TTC549 (cell line): Measurements from ENCODE around the gene UCHL3.

Experiments
- FAIRE-seq: peaks from 2 replicates; lab custom pipeline; 2012; peaks lifted over from hg19 to GRCh38; lab: Jason Lieb, UNC

Gene UCHL3

GRCh38 chr13:75550159-75550567, 572 bp downstream of the UCHL3 start:
- FAIRE-seq = no peak

- no peak for FAIRE-seq
Measured at GRCh38 chr13:75554464-75554863, 4.9 kb downstream of the UCHL3 start.

- FAIRE-seq = no peak
Measured at GRCh38 chr13:75554981-75555380, 5.4 kb downstream of the UCHL3 start.

GRCh38 chr13:75555836-75556235, 6.2 kb downstream of the UCHL3 start:
- no peak for FAIRE-seq

- FAIRE-seq = no peak
Measured at GRCh38 chr13:75556961-75557360, 7.4 kb downstream of the UCHL3 start.

- no peak for FAIRE-seq
Measured at GRCh38 chr13:75558145-75558840, 8.7 kb downstream of the UCHL3 start.

- FAIRE-seq = peak; percentile 83
Measured at GRCh38 chr13:75566658-75567057, 17.1 kb downstream of the UCHL3 start.

- no peak for FAIRE-seq
Measured at GRCh38 chr13:75569576-75569975, 20.0 kb downstream of the UCHL3 start.

GRCh38 chr13:75579529-75579928, 29.9 kb downstream of the UCHL3 start:
- FAIRE-seq = no peak

- no peak for FAIRE-seq
Measured at GRCh38 chr13:75581874-75582640, 32.5 kb downstream of the UCHL3 start.

- no peak for FAIRE-seq
Measured at GRCh38 chr13:75583091-75583490, 33.5 kb downstream of the UCHL3 start.

- FAIRE-seq = no peak
Measured at GRCh38 chr13:75585153-75585552, 35.6 kb downstream of the UCHL3 start.

- FAIRE-seq = no peak
Measured at GRCh38 chr13:75587679-75588078, 38.1 kb downstream of the UCHL3 start.

GRCh38 chr13:75596657-75597182, 47.1 kb downstream of the UCHL3 start:
- no peak for FAIRE-seq

- no peak for FAIRE-seq
Measured at GRCh38 chr13:75600371-75600770, 50.8 kb downstream of the UCHL3 start.

GRCh38 chr13:75603038-75603437, 53.4 kb downstream of the UCHL3 start:
- no peak for FAIRE-seq

GRCh38 chr13:75607447-75607846, 57.9 kb downstream of the UCHL3 start:
- FAIRE-seq = no peak

- no peak for FAIRE-seq
Measured at GRCh38 chr13:75610466-75610865, 60.9 kb downstream of the UCHL3 start.

- no peak for FAIRE-seq
Measured at GRCh38 chr13:75612354-75612753, 62.8 kb downstream of the UCHL3 start.

GRCh38 chr13:75617230-75617629, 67.6 kb downstream of the UCHL3 start:
- no peak for FAIRE-seq

GRCh38 chr13:75618308-75618707, 68.7 kb downstream of the UCHL3 start:
- FAIRE-seq = no peak

GRCh38 chr13:75620020-75620419, 70.4 kb downstream of the UCHL3 start:
- no peak for FAIRE-seq

- no peak for FAIRE-seq
Measured at GRCh38 chr13:75621147-75621546, 71.6 kb downstream of the UCHL3 start.

- FAIRE-seq = no peak
Measured at GRCh38 chr13:75628801-75629200, 79.2 kb downstream of the UCHL3 start.
